ENCODE results near the gene EEFSEC.

GRCh38 chr3:128214056-128214455 lies 60.8 kb downstream of the EEFSEC start:
- TF ChIP-seq, protein P1, sequence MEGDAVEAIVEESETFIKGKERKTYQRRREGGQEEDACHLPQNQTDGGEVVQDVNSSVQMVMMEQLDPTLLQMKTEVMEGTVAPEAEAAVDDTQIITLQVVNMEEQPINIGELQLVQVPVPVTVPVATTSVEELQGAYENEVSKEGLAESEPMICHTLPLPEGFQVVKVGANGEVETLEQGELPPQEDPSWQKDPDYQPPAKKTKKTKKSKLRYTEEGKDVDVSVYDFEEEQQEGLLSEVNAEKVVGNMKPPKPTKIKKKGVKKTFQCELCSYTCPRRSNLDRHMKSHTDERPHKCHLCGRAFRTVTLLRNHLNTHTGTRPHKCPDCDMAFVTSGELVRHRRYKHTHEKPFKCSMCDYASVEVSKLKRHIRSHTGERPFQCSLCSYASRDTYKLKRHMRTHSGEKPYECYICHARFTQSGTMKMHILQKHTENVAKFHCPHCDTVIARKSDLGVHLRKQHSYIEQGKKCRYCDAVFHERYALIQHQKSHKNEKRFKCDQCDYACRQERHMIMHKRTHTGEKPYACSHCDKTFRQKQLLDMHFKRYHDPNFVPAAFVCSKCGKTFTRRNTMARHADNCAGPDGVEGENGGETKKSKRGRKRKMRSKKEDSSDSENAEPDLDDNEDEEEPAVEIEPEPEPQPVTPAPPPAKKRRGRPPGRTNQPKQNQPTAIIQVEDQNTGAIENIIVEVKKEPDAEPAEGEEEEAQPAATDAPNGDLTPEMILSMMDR (conservative IDR thresholded peaks at IDR 0.05), result no peak
- no peak for TF ChIP-seq ZFX (IDR thresholded peaks at IDR 0.05)
